LNCaP clone FGC (cell line): ENCODE results near the gene IQGAP1.

Experiments
- DNase-seq: peaks from one replicate; pipeline ENCODE4 v3.0.0-alpha.2; 2011; ENCODE audit warnings: low read depth
- H3K4me3 ChIP-seq: 2 replicates; pipeline ENCODE4 v1.5.1; 2011; ENCODE audit warnings: mild to moderate bottlenecking, low read depth, low read length, control low read depth
- TF ChIP-seq, protein P1 (sequence below): IDR thresholded peaks from 2 replicates; pipeline ENCODE4 v1.5.1; 2012; ENCODE audit warnings: mild to moderate bottlenecking; ENCODE audit not compliant: control insufficient read depth, insufficient read depth; ENCODE audit errors: extremely low read depth

IQGAP1 gene

DNA sequence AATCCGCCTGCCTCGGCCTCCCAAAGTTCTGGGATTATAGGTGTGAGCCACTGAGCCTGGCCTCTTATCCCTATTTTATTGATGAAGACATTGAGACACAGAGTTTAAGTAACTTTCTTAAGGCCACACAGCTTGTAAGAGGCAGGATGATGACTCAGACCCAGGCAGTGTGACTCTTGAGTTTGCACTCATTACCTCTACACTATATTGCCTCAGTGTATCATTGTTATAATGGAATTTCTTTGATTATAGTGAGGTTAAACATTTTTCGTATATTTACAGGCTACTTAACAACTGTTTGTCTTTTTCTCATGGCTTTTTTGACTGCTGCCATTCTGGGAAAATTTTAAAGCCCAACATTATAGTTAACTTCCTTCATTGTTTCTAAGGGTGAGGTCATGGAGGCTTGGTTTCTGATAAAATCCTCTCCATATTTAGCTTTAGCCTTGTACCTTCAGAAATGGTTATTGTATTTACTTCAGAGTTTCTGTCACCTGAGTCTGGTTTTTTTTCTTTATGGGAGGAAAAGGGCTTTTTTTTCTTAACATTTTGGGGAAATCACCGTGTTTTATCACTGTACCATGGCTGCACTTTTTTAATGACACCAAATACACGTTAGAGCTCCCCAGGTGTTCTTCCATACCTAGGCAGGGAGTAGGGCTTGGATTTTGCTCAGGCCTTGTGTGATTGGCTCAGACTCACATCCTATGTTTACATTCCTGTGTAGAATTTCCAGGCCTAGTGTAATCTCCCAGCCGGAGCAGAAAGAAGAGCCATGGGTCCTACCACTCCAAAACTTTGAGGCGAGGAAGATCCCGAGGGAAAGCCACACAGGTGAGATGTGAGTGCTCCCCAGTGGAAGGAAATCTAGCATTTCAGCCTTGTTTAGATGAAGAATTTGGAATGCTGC is 29.7 kb upstream of the IQGAP1 start:
- TF ChIP-seq, protein P1, sequence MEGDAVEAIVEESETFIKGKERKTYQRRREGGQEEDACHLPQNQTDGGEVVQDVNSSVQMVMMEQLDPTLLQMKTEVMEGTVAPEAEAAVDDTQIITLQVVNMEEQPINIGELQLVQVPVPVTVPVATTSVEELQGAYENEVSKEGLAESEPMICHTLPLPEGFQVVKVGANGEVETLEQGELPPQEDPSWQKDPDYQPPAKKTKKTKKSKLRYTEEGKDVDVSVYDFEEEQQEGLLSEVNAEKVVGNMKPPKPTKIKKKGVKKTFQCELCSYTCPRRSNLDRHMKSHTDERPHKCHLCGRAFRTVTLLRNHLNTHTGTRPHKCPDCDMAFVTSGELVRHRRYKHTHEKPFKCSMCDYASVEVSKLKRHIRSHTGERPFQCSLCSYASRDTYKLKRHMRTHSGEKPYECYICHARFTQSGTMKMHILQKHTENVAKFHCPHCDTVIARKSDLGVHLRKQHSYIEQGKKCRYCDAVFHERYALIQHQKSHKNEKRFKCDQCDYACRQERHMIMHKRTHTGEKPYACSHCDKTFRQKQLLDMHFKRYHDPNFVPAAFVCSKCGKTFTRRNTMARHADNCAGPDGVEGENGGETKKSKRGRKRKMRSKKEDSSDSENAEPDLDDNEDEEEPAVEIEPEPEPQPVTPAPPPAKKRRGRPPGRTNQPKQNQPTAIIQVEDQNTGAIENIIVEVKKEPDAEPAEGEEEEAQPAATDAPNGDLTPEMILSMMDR: no peak
- no peak for DNase-seq

DNA sequence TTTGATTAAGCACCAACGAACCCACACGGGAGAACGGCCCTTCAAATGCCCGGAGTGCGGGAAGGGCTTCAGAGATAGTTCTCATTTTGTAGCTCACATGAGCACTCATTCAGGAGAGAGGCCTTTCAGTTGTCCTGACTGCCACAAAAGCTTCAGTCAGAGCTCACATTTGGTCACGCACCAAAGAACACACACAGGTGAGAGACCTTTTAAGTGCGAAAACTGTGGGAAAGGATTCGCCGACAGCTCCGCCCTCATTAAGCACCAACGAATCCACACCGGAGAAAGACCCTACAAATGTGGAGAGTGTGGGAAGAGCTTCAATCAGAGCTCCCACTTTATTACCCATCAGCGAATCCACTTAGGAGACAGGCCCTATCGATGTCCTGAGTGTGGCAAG is 27.3 kb upstream of the IQGAP1 start:
- DNase-seq: no peak
- TF ChIP-seq, protein P1: no peak
- no peak overlapping the region for H3K4me3 ChIP-seq

More for the DNA sequence above, 29.7 kb upstream of the IQGAP1 start:
- no peak overlapping the region for H3K4me3 ChIP-seq

DNA sequence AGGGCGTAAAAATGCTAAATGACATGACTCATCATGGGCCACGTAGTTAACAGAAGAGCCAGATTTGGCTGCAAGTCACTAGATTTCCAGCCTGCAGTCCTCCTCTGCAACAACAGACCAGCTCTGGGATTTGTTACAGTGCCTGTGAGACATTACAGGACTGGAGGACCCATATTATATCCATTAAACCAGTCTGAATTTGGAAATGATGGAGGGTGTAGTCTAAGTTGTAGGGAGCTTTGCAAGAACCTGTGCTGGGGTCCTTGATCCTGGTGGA is 25.2 kb upstream of the IQGAP1 start:
- no peak overlapping the region for H3K4me3 ChIP-seq
- TF ChIP-seq, protein P1: no peak
- no peak for DNase-seq

DNA sequence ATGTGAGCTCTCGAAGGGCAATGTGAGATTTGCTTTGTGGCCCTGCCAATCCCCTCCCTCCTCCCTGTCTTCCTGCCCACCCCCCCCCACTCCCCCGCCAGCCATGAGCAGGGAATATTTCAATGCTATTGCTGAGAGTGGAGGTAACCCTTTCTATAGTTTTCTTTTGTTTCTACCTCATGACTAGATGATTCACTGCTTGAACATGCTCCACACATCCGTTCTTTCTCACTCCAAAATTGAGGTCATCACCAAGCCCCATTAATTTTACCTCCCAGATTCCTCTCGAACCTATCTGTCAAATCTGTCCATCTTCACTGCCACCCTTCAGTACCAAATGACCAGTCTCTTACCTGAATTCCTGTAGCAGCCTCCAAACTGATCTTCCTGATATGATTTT is 23.8 kb upstream of the IQGAP1 start:
- H3K4me3 ChIP-seq: no peak overlapping the region
- TF ChIP-seq, protein P1: no peak
- DNase-seq: no peak

- TF ChIP-seq, protein P1: no peak
- no peak for DNase-seq
- no peak overlapping the region for H3K4me3 ChIP-seq
Measured at GRCh38 chr15:90365414-90366055, 22.5 kb upstream of the IQGAP1 start.

DNA sequence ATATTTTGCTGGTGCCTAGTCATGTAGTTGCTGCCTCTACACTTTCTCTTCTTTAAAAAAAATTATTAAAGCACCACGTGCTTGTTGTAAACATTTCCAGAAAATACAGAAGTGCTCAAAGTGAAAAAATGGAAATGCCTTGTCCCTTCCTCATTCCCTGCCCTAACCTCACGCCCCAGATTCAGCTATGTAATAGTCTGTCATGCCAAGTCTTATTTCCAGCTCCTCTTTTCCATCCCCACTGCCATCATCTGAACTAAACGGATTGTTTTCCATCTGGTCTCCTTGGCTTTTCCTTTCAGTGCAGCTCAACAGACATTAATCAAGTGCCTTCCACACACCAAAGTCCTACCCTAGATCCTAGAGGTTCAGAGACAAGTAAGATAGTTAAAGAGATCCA is 20.5 kb upstream of the IQGAP1 start:
- DNase-seq: no peak
- TF ChIP-seq, protein P1: no peak
- no peak overlapping the region for H3K4me3 ChIP-seq
